WTC11 (cell line): Measurements from ENCODE around the gene RIN2.

Experiments
- CBFB ChIP-seq: sonication (generic); formaldehyde crosslinking; IDR thresholded peaks from 2 replicates; pipeline ENCODE4 v1.8.1; 2022; ENCODE audit warnings: mild to moderate bottlenecking, low read depth, missing genetic modification reagents
- JUN ChIP-seq: sonication (generic); formaldehyde crosslinking; IDR thresholded peaks from 2 replicates; pipeline ENCODE4 v1.8.0; 2023; ENCODE audit warnings: mild to moderate bottlenecking, missing genetic modification reagents
- ZNF423 ChIP-seq: fragments of 250-450 bp; sonication (Bioruptor Pico); IDR thresholded peaks from 2 replicates; pipeline ENCODE4 v2.1.2; 2022; ENCODE audit warnings: mild to moderate bottlenecking, moderate library complexity
- TF ChIP-seq, protein P1 (sequence below): fragments of 200-600 bp; IDR thresholded peaks from 2 replicates; pipeline ENCODE4 v1.8.0; 2022; ENCODE audit warnings: antibody characterized with exemption
- TF ChIP-seq, protein P2 (sequence below): sonication (generic); formaldehyde crosslinking; IDR thresholded peaks from 2 replicates; pipeline ENCODE4 v1.8.1; 2022; ENCODE audit warnings: low read depth, missing genetic modification reagents, borderline replicate concordance
- TF ChIP-seq, protein P3 (sequence below): sonication (generic); formaldehyde crosslinking; IDR thresholded peaks from 2 replicates; pipeline ENCODE4 v1.8.0; 2022; ENCODE audit warnings: missing genetic modification reagents
- TF ChIP-seq, protein P4 (sequence below): sonication (generic); formaldehyde crosslinking; IDR thresholded peaks from 2 replicates; pipeline ENCODE4 v1.8.1; 2023; ENCODE audit warnings: mild to moderate bottlenecking, missing genetic modification reagents, moderate library complexity
- TF ChIP-seq, protein P5 (sequence below): sonication (generic); formaldehyde crosslinking; IDR thresholded peaks from 2 replicates; pipeline ENCODE4 v1.8.1; 2023; ENCODE audit warnings: mild to moderate bottlenecking, moderate library complexity, missing genetic modification reagents

DNA sequence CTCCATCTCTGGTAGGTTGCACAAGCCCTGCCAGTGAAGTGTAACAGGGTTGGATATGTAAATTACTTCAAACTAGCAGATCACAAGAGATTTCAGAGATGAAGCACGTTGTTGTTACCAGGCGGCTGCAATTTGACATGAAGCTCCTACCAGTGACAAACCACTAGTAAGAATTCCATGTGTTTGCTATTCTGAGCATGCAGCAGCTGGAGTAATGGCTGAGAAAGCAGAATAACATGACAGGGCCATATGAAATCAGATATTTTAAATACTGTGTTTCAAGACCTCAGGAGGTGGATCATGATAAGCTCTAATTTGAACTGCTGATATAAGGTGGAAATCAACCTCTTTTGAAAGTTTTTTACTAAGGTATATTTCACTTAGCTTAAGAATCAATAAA, 11.4 kb downstream of the RIN2 start:
- TF ChIP-seq, protein P1, sequence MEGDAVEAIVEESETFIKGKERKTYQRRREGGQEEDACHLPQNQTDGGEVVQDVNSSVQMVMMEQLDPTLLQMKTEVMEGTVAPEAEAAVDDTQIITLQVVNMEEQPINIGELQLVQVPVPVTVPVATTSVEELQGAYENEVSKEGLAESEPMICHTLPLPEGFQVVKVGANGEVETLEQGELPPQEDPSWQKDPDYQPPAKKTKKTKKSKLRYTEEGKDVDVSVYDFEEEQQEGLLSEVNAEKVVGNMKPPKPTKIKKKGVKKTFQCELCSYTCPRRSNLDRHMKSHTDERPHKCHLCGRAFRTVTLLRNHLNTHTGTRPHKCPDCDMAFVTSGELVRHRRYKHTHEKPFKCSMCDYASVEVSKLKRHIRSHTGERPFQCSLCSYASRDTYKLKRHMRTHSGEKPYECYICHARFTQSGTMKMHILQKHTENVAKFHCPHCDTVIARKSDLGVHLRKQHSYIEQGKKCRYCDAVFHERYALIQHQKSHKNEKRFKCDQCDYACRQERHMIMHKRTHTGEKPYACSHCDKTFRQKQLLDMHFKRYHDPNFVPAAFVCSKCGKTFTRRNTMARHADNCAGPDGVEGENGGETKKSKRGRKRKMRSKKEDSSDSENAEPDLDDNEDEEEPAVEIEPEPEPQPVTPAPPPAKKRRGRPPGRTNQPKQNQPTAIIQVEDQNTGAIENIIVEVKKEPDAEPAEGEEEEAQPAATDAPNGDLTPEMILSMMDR: no peak
- no peak for TF ChIP-seq JUN (CRISPR knock-in tag)
- TF ChIP-seq, protein P2, sequence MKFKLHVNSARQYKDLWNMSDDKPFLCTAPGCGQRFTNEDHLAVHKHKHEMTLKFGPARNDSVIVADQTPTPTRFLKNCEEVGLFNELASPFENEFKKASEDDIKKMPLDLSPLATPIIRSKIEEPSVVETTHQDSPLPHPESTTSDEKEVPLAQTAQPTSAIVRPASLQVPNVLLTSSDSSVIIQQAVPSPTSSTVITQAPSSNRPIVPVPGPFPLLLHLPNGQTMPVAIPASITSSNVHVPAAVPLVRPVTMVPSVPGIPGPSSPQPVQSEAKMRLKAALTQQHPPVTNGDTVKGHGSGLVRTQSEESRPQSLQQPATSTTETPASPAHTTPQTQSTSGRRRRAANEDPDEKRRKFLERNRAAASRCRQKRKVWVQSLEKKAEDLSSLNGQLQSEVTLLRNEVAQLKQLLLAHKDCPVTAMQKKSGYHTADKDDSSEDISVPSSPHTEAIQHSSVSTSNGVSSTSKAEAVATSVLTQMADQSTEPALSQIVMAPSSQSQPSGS (CRISPR knock-in tag): no peak
- TF ChIP-seq, protein P3, sequence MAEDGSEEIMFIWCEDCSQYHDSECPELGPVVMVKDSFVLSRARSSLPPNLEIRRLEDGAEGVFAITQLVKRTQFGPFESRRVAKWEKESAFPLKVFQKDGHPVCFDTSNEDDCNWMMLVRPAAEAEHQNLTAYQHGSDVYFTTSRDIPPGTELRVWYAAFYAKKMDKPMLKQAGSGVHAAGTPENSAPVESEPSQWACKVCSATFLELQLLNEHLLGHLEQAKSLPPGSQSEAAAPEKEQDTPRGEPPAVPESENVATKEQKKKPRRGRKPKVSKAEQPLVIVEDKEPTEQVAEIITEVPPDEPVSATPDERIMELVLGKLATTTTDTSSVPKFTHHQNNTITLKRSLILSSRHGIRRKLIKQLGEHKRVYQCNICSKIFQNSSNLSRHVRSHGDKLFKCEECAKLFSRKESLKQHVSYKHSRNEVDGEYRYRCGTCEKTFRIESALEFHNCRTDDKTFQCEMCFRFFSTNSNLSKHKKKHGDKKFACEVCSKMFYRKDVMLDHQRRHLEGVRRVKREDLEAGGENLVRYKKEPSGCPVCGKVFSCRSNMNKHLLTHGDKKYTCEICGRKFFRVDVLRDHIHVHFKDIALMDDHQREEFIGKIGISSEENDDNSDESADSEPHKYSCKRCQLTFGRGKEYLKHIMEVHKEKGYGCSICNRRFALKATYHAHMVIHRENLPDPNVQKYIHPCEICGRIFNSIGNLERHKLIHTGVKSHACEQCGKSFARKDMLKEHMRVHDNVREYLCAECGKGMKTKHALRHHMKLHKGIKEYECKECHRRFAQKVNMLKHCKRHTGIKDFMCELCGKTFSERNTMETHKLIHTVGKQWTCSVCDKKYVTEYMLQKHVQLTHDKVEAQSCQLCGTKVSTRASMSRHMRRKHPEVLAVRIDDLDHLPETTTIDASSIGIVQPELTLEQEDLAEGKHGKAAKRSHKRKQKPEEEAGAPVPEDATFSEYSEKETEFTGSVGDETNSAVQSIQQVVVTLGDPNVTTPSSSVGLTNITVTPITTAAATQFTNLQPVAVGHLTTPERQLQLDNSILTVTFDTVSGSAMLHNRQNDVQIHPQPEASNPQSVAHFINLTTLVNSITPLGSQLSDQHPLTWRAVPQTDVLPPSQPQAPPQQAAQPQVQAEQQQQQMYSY (CRISPR knock-in tag): no peak
- no peak for TF ChIP-seq ZNF423 (CRISPR knock-in tag)
- TF ChIP-seq, protein P4, sequence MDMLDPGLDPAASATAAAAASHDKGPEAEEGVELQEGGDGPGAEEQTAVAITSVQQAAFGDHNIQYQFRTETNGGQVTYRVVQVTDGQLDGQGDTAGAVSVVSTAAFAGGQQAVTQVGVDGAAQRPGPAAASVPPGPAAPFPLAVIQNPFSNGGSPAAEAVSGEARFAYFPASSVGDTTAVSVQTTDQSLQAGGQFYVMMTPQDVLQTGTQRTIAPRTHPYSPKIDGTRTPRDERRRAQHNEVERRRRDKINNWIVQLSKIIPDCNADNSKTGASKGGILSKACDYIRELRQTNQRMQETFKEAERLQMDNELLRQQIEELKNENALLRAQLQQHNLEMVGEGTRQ (CRISPR knock-in tag): no peak
- TF ChIP-seq, protein P5, sequence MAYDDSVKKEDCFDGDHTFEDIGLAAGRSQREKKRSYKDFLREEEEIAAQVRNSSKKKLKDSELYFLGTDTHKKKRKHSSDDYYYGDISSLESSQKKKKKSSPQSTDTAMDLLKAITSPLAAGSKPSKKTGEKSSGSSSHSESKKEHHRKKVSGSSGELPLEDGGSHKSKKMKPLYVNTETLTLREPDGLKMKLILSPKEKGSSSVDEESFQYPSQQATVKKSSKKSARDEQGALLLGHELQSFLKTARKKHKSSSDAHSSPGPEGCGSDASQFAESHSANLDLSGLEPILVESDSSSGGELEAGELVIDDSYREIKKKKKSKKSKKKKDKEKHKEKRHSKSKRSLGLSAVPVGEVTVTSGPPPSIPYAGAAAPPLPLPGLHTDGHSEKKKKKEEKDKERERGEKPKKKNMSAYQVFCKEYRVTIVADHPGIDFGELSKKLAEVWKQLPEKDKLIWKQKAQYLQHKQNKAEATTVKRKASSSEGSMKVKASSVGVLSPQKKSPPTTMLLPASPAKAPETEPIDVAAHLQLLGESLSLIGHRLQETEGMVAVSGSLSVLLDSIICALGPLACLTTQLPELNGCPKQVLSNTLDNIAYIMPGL (CRISPR knock-in tag): no peak
- no peak for TF ChIP-seq CBFB (CRISPR knock-in tag)
